GM19240 (cell line): ENCODE results near the gene ZHX3.
"Not testable (repeated sequence)": the region's sequence is repeated elsewhere in the genome, so short reads cannot be mapped to it uniquely, and the experiment has no call there.

Experiments
- DNase-seq: peaks from one replicate; pipeline ENCODE4 v3.0.0; 2011; ENCODE audit warnings: low spot score; ENCODE audit not compliant: insufficient read length

Gene ZHX3

GRCh38 chr20:41137614-41138474, 179.7 kb downstream of the ZHX3 start:
- DNase-seq: no peak

- peak; percentile 78 for DNase-seq
Observed at GRCh38 chr20:41136680-41137613, 180.6 kb downstream of the ZHX3 start, which contains the start of gene PLCG1. TSS of gene PLCG1 (plus strand) at chr20:41137543. CDS start at chr20:41137642, 99 bp downstream.

- no peak for DNase-seq
Observed at GRCh38 chr20:41135888-41136679, 181.4 kb downstream of the ZHX3 start.

- DNase-seq: no peak
Observed at GRCh38 chr20:41135187-41135887, 182.2 kb downstream of the ZHX3 start.

- DNase-seq: no peak
Observed at GRCh38 chr20:41134362-41135186, 183.0 kb downstream of the ZHX3 start.

- peak; percentile 62 for DNase-seq
Observed at GRCh38 chr20:41133709-41134361, 183.7 kb downstream of the ZHX3 start.

- DNase-seq: not testable (repeated sequence)
Observed at GRCh38 chr20:41132388-41132775, 185.1 kb downstream of the ZHX3 start.

GRCh38 chr20:41131594-41132387, 185.7 kb downstream of the ZHX3 start:
- DNase-seq: no peak
